ENCODE measurements around the gene DAPP1.
A peak's percentile ranks its signal among the peaks of the same experiment; 100 is the strongest.

The DAPP1 gene

GRCh38 chr4:99821918-99822503 is 5.4 kb downstream of the DAPP1 start:
- TF ChIP-seq CTCF (IDR thresholded peaks at IDR 0.05; ENCODE audit: low read length), result no peak
- no peak for TF ChIP-seq EZH2 (IDR thresholded peaks at IDR 0.05; ENCODE audit: borderline replicate concordance, low read length)
- H3K36me3 ChIP-seq (ENCODE audit: insufficient read depth, low read length), result peaks cover 31% of the 10 kb centered on the region; the same call in 1 of the 2 replicates
- peaks cover 86% of the 10 kb centered on the region for H3K79me2 ChIP-seq (ENCODE audit: insufficient read depth, low read length)
- no peaks in the 10 kb centered on the region for H4K20me1 ChIP-seq (ENCODE audit: insufficient read depth, low read length)
- H3K4me2 ChIP-seq (ENCODE audit: low read length), result peak overlapping the region; percentile 90
- H3K9me2 ChIP-seq (ENCODE audit: low read depth, low read length), result no peaks in the 10 kb centered on the region
- no peak overlapping the region for H2AFZ ChIP-seq (ENCODE audit: low read length)
- H3F3A ChIP-seq (ENCODE audit: insufficient read depth, low read length), result no peaks in the 10 kb centered on the region
- no peak overlapping the region for H3K9ac ChIP-seq (ENCODE audit: low read length)
- H3K4me3 ChIP-seq (ENCODE audit: low read depth, low read length, poor library complexity, severe bottlenecking), result peak overlapping the region; percentile 80
- no peaks in the 10 kb centered on the region for H3K9me3 ChIP-seq (ENCODE audit: low read length)
- peaks cover 88% of the 10 kb centered on the region for H3K4me1 ChIP-seq (ENCODE audit: insufficient read depth, low read length, severe bottlenecking)
- no peaks in the 10 kb centered on the region for H3K27me3 ChIP-seq (ENCODE audit: insufficient read depth, low read length)
- H3K27ac ChIP-seq (ENCODE audit: low read depth, low read length, poor library complexity, severe bottlenecking), result peak overlapping the region; percentile 88

GRCh38 chr4:99822734-99823133 is 6.1 kb downstream of the DAPP1 start:
- Histone ChIP-seq H3K27ac (ENCODE audit: low read depth, low read length, poor library complexity, severe bottlenecking) (peak overlapping the region; percentile 88), H3K36me3 (ENCODE audit: insufficient read depth, low read length) (peaks cover 32% of the 10 kb centered on the region; the same call in 1 of the 2 replicates), H3K79me2 (ENCODE audit: insufficient read depth, low read length) (peaks cover 83% of the 10 kb centered on the region), H4K20me1 (ENCODE audit: insufficient read depth, low read length) (no peaks in the 10 kb centered on the region), H3K4me1 (ENCODE audit: insufficient read depth, low read length, severe bottlenecking) (peaks cover 85% of the 10 kb centered on the region), H3K9ac (ENCODE audit: low read length) (no peak overlapping the region), H3F3A (ENCODE audit: insufficient read depth, low read length) (no peaks in the 10 kb centered on the region), H3K4me2 (ENCODE audit: low read length) (peak overlapping the region; percentile 90; the same call in 1 of the 2 replicates), H2AFZ (ENCODE audit: low read length) (no peak overlapping the region), H3K9me3 (ENCODE audit: low read length) (no peaks in the 10 kb centered on the region), H3K4me3 (ENCODE audit: low read depth, low read length, poor library complexity, severe bottlenecking) (no peak overlapping the region), H3K9me2 (ENCODE audit: low read depth, low read length) (no peaks in the 10 kb centered on the region), H3K27me3 (ENCODE audit: insufficient read depth, low read length) (no peaks in the 10 kb centered on the region)
- TF ChIP-seq EZH2 (IDR thresholded peaks at IDR 0.05; ENCODE audit: borderline replicate concordance, low read length), result no peak
- no peak for TF ChIP-seq CTCF (IDR thresholded peaks at IDR 0.05; ENCODE audit: low read length)

GRCh38 chr4:99824070-99824599 is 7.5 kb downstream of the DAPP1 start:
- TF ChIP-seq CTCF (IDR thresholded peaks at IDR 0.05; ENCODE audit: low read length) (no peak), EZH2 (IDR thresholded peaks at IDR 0.05; ENCODE audit: borderline replicate concordance, low read length) (no peak)
- H3K9me3 ChIP-seq (ENCODE audit: low read length), result no peaks in the 10 kb centered on the region
- H3K4me3 ChIP-seq (ENCODE audit: low read depth, low read length, poor library complexity, severe bottlenecking), result no peak overlapping the region
- H3K9me2 ChIP-seq (ENCODE audit: low read depth, low read length), result no peaks in the 10 kb centered on the region
- peaks cover 71% of the 10 kb centered on the region for H3K4me1 ChIP-seq (ENCODE audit: insufficient read depth, low read length, severe bottlenecking)
- no peaks in the 10 kb centered on the region for H3K27me3 ChIP-seq (ENCODE audit: insufficient read depth, low read length)
- no peak overlapping the region for H2AFZ ChIP-seq (ENCODE audit: low read length)
- H3K27ac ChIP-seq (ENCODE audit: low read depth, low read length, poor library complexity, severe bottlenecking), result peak overlapping the region; percentile 13
- H3K79me2 ChIP-seq (ENCODE audit: insufficient read depth, low read length), result peaks cover 82% of the 10 kb centered on the region
- peak overlapping the region; percentile 4; the same call in 1 of the 2 replicates for H3K4me2 ChIP-seq (ENCODE audit: low read length)
- H3F3A ChIP-seq (ENCODE audit: insufficient read depth, low read length), result no peaks in the 10 kb centered on the region
- no peak overlapping the region for H3K9ac ChIP-seq (ENCODE audit: low read length)
- peaks cover 32% of the 10 kb centered on the region; the same call in 1 of the 2 replicates for H3K36me3 ChIP-seq (ENCODE audit: insufficient read depth, low read length)
- no peaks in the 10 kb centered on the region for H4K20me1 ChIP-seq (ENCODE audit: insufficient read depth, low read length)

Data from OCI-LY1 (cell line).